Osteocyte (in vitro differentiated cells): ENCODE results near the gene JAM3. TPM values are rescaled to one million over a fixed set of nuclear protein-coding genes. Genes with fewer than 3 reads are reported as not detected.
"Not testable (repeated sequence)": the region's sequence is repeated elsewhere in the genome, so short reads cannot be mapped to it uniquely, and the experiment has no call there.

ENCODE experiments used
- DNase-seq: peaks from one replicate; pipeline ENCODE4 v3.0.0; 2021; ENCODE audit warnings: mixed read lengths; ENCODE audit not compliant: unreplicated experiment; ENCODE audit errors: extremely low spot score
- H3K27ac Mint-ChIP-seq: one replicate; pipeline ENCODE4 v1.8.0; 2021; ENCODE audit warnings: mild to moderate bottlenecking, mixed read lengths; ENCODE audit not compliant: unreplicated experiment
- H3K27me3 Mint-ChIP-seq: one replicate; pipeline ENCODE4 v1.8.0; 2021; ENCODE audit warnings: mixed read lengths; ENCODE audit not compliant: unreplicated experiment
- H3K36me3 Mint-ChIP-seq: one replicate; pipeline ENCODE4 v1.8.0; 2021; ENCODE audit warnings: mixed read lengths; ENCODE audit not compliant: unreplicated experiment
- H3K4me1 Mint-ChIP-seq: one replicate; pipeline ENCODE4 v1.8.0; 2021; ENCODE audit warnings: mixed read lengths; ENCODE audit not compliant: unreplicated experiment
- H3K4me3 Mint-ChIP-seq: one replicate; pipeline ENCODE4 v1.8.0; 2021; ENCODE audit warnings: mild to moderate bottlenecking, moderate library complexity, mixed read lengths; ENCODE audit not compliant: unreplicated experiment
- H3K9me3 Mint-ChIP-seq: one replicate; pipeline ENCODE4 v1.8.0; 2021; ENCODE audit warnings: mixed read lengths; ENCODE audit not compliant: unreplicated experiment
- total RNA-seq: library from RNA; stranded (reverse); gene quantifications from 2 replicates; pipeline ENCODE4 v1.2.1, GENCODE V29; 2021
- TF ChIP-seq, protein P1 (sequence below): fragments of 200-600 bp; sonication (generic); IDR thresholded peaks from 2 replicates; pipeline ENCODE4 v1.5.0; 2021; ENCODE audit warnings: antibody characterized with exemption, mild to moderate bottlenecking, moderate library complexity

JAM3 gene
- total RNA-seq, 1 donor from 2014 or later = 177 TPM

DNA sequence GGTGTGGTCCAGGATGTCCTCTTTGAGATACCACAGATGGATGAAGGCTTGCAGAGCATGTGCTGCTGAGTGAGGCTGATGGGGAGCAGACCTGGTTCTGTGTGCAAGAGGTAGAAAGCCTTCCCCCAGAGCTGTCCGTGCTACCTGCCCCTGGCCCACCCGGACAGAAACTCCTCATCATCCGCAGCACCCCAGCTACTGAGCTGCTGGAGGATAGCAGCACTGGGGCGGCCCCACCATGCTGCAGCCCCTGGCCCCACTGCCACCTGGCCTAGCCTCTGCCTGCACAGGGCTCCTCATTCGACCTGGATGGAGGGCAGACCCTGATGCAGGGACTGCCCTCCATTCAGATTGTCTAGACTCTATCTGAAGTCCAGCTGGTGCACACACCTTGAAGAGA lies 104.4 kb downstream of the JAM3 start:
- H3K9me3 Mint-ChIP-seq = no peaks in the 10 kb centered on the region
- peaks cover 27% of the 10 kb centered on the region for H3K36me3 Mint-ChIP-seq
- no peak overlapping the region for H3K4me3 Mint-ChIP-seq
- TF ChIP-seq, protein P1, sequence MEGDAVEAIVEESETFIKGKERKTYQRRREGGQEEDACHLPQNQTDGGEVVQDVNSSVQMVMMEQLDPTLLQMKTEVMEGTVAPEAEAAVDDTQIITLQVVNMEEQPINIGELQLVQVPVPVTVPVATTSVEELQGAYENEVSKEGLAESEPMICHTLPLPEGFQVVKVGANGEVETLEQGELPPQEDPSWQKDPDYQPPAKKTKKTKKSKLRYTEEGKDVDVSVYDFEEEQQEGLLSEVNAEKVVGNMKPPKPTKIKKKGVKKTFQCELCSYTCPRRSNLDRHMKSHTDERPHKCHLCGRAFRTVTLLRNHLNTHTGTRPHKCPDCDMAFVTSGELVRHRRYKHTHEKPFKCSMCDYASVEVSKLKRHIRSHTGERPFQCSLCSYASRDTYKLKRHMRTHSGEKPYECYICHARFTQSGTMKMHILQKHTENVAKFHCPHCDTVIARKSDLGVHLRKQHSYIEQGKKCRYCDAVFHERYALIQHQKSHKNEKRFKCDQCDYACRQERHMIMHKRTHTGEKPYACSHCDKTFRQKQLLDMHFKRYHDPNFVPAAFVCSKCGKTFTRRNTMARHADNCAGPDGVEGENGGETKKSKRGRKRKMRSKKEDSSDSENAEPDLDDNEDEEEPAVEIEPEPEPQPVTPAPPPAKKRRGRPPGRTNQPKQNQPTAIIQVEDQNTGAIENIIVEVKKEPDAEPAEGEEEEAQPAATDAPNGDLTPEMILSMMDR = no peak
- no peak overlapping the region for H3K27ac Mint-ChIP-seq
- H3K27me3 Mint-ChIP-seq = no peaks in the 10 kb centered on the region
- no peak for DNase-seq
- no peaks in the 10 kb centered on the region for H3K4me1 Mint-ChIP-seq

GRCh38 chr11:134176284-134176683 lies 107.4 kb downstream of the JAM3 start:
- no peak overlapping the region for H3K4me3 Mint-ChIP-seq
- DNase-seq = no peak
- H3K27ac Mint-ChIP-seq = no peak overlapping the region
- H3K9me3 Mint-ChIP-seq = no peaks in the 10 kb centered on the region
- TF ChIP-seq, protein P1 = no peak
- no peaks in the 10 kb centered on the region for H3K4me1 Mint-ChIP-seq
- peaks cover 26% of the 10 kb centered on the region for H3K36me3 Mint-ChIP-seq
- no peaks in the 10 kb centered on the region for H3K27me3 Mint-ChIP-seq

GRCh38 chr11:134178032-134178674 lies 109.3 kb downstream of the JAM3 start:
- no peak overlapping the region for H3K27ac Mint-ChIP-seq
- H3K36me3 Mint-ChIP-seq = peaks cover 17% of the 10 kb centered on the region
- no peaks in the 10 kb centered on the region for H3K27me3 Mint-ChIP-seq
- TF ChIP-seq, protein P1 = no peak
- no peak for DNase-seq
- H3K4me3 Mint-ChIP-seq = no peak overlapping the region
- H3K4me1 Mint-ChIP-seq = no peaks in the 10 kb centered on the region
- H3K9me3 Mint-ChIP-seq = no peaks in the 10 kb centered on the region

DNA sequence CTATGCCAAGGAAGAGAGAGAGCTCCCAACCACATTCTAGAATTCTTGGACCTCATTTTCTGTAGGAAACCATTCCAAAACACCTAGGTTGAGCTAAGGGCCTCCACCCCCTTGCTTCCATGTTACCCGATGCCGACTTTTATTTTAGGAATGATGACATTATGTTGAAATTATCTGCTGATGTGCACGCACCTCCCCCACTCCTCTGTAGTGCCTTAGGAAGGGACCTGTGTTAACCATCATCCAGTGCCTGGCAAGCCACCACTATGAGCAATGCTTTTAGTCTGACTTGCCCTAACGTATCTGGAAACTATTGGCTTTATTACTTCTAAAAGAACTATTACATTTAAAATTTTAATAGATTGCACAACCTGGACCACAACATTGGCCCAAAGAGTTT lies 112.8 kb downstream of the JAM3 start:
- Mint-ChIP-seq H3K36me3 (peaks cover 23% of the 10 kb centered on the region), H3K9me3 (no peaks in the 10 kb centered on the region), H3K4me1 (no peaks in the 10 kb centered on the region), H3K27me3 (no peaks in the 10 kb centered on the region), H3K4me3 (no peak overlapping the region), H3K27ac (no peak overlapping the region)
- TF ChIP-seq, protein P1 = no peak
- DNase-seq = no peak

DNA sequence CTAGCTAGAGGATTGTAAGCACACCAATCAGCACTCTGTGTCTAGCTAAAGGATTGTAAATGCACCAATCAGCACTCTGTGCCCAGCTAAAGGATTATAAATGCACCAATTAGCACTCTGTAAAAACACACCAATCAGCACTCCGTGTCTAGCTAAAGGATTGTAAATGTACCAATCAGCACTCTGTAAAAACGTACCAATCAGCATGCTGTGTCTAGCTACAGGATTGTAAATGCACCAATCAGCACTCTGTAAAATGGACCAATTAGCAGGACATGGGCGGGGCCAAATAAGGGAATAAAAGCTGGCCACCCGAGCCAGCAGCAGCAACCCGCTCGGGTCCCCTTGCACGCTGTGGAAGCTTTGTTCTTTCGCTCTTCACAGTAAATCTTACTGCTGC lies 119.2 kb downstream of the JAM3 start:
- H3K4me1 Mint-ChIP-seq, H3K27ac Mint-ChIP-seq, H3K9me3 Mint-ChIP-seq, H3K27me3 Mint-ChIP-seq, DNase-seq, H3K4me3 Mint-ChIP-seq: not testable (repeated sequence)
- H3K36me3 Mint-ChIP-seq = peaks cover 66% of the 10 kb centered on the region
